ENCODE data around the gene TMEM170A.
"Not testable (repeated sequence)": the region's sequence is repeated elsewhere in the genome, so short reads cannot be mapped to it uniquely, and the experiment has no call there.

TMEM170A gene

GRCh38 chr16:75452464-75453190, 11.9 kb downstream of the TMEM170A start:
- no peak for DNase-seq

GRCh38 chr16:75446416-75446815, 18.1 kb downstream of the TMEM170A start:
- DNase-seq, result no peak

GRCh38 chr16:75445298-75445697, 19.2 kb downstream of the TMEM170A start:
- peak; percentile 35 for DNase-seq

GRCh38 chr16:75443298-75443697, 21.2 kb downstream of the TMEM170A start:
- no peak for DNase-seq

GRCh38 chr16:75433732-75434413, 30.6 kb downstream of the TMEM170A start:
- DNase-seq, result peak; percentile 62

GRCh38 chr16:75432828-75433731, 31.4 kb downstream of the TMEM170A start, which contains the start of gene CFDP1:
CFDP1 (minus strand) TSS chr16:75433503; CDS start chr16:75433352, 151 bp downstream.
- DNase-seq, result peak; percentile 97

- no peak for DNase-seq
Observed at GRCh38 chr16:75429621-75430403, 34.7 kb downstream of the TMEM170A start.

GRCh38 chr16:75426524-75426923, 38.0 kb downstream of the TMEM170A start:
- DNase-seq, result not testable (repeated sequence)

- not testable (repeated sequence) for DNase-seq
Observed at GRCh38 chr16:75424105-75424762, 40.3 kb downstream of the TMEM170A start.

- DNase-seq, result no peak
Observed at GRCh38 chr16:75423723-75424104, 40.8 kb downstream of the TMEM170A start.

- no peak for DNase-seq
Observed at GRCh38 chr16:75421820-75422126, 42.7 kb downstream of the TMEM170A start.

GRCh38 chr16:75420987-75421819, 43.3 kb downstream of the TMEM170A start:
- DNase-seq, result no peak

GRCh38 chr16:75416904-75417565, 47.5 kb downstream of the TMEM170A start:
- no peak for DNase-seq

- DNase-seq, result peak; percentile 1
Observed at GRCh38 chr16:75415169-75415905, 49.2 kb downstream of the TMEM170A start.

- no peak for DNase-seq
Observed at GRCh38 chr16:75413951-75414350, 50.5 kb downstream of the TMEM170A start.

- DNase-seq, result no peak
Observed at GRCh38 chr16:75406943-75407342, 57.5 kb downstream of the TMEM170A start.

- no peak for DNase-seq
Observed at GRCh38 chr16:75402821-75403475, 61.5 kb downstream of the TMEM170A start.

GRCh38 chr16:75402159-75402820, 62.2 kb downstream of the TMEM170A start:
- no peak for DNase-seq

- no peak for DNase-seq
Observed at GRCh38 chr16:75401691-75402090, 62.8 kb downstream of the TMEM170A start.

Measured in activated CD8-positive, alpha-beta memory T cell treated with anti-CD3 and anti-CD28 coated beads for 24 hours (primary cell).